Rectal smooth muscle tissue (tissue), 1 donor: Measurements from ENCODE around the gene XYLT1.

ENCODE experiments used
- H3K27ac ChIP-seq: one replicate; pipeline ENCODE4 v1.7.0; 2013; ENCODE audit warnings: low read depth, low read length, inconsistent platforms
- H3K27me3 ChIP-seq: one replicate; pipeline ENCODE4 v1.7.0; 2013; ENCODE audit warnings: low read length; ENCODE audit not compliant: control insufficient read depth, insufficient read depth
- H3K36me3 ChIP-seq: one replicate; pipeline ENCODE4 v1.7.0; 2013; ENCODE audit warnings: low read length; ENCODE audit not compliant: control insufficient read depth, insufficient read depth
- H3K4me1 ChIP-seq: one replicate; pipeline ENCODE4 v1.7.0; 2013; ENCODE audit warnings: low read length; ENCODE audit not compliant: control insufficient read depth, insufficient read depth
- H3K4me3 ChIP-seq: one replicate; pipeline ENCODE4 v1.7.0; 2013; ENCODE audit warnings: low read length
- H3K9ac ChIP-seq: one replicate; pipeline ENCODE4 v1.7.0; 2013; ENCODE audit warnings: low read length

Gene XYLT1

GRCh38 chr16:17382514-17382913 is 88.2 kb downstream of the XYLT1 start:
- H3K4me3 ChIP-seq, result no peak overlapping the region
- no peak overlapping the region for H3K9ac ChIP-seq
- peak overlapping the region; percentile 84 for H3K27ac ChIP-seq
- no peaks in the 10 kb centered on the region for H3K36me3 ChIP-seq
- H3K27me3 ChIP-seq, result no peaks in the 10 kb centered on the region
- H3K4me1 ChIP-seq, result peaks cover 51% of the 10 kb centered on the region

- H3K4me3 ChIP-seq, result no peak overlapping the region
- H3K4me1 ChIP-seq, result peaks cover 55% of the 10 kb centered on the region
- peak overlapping the region; percentile 84 for H3K27ac ChIP-seq
- no peaks in the 10 kb centered on the region for H3K27me3 ChIP-seq
- H3K9ac ChIP-seq, result no peak overlapping the region
- H3K36me3 ChIP-seq, result no peaks in the 10 kb centered on the region
These were observed 89.0 kb downstream of the XYLT1 start for GRCh38 chr16:17381784-17382183.

- Histone ChIP-seq H3K4me3 (no peak overlapping the region), H3K9ac (no peak overlapping the region), H3K27me3 (no peaks in the 10 kb centered on the region), H3K4me1 (peaks cover 54% of the 10 kb centered on the region), H3K27ac (peak overlapping the region; percentile 61), H3K36me3 (no peaks in the 10 kb centered on the region)
These were observed 90.1 kb downstream of the XYLT1 start for GRCh38 chr16:17380613-17381012.

GRCh38 chr16:17379121-17379571 is 91.6 kb downstream of the XYLT1 start:
- H3K4me3 ChIP-seq, result no peak overlapping the region
- H3K9ac ChIP-seq, result no peak overlapping the region
- H3K4me1 ChIP-seq, result peaks cover 45% of the 10 kb centered on the region
- H3K36me3 ChIP-seq, result no peaks in the 10 kb centered on the region
- no peaks in the 10 kb centered on the region for H3K27me3 ChIP-seq
- peak overlapping the region; percentile 94 for H3K27ac ChIP-seq

DNA sequence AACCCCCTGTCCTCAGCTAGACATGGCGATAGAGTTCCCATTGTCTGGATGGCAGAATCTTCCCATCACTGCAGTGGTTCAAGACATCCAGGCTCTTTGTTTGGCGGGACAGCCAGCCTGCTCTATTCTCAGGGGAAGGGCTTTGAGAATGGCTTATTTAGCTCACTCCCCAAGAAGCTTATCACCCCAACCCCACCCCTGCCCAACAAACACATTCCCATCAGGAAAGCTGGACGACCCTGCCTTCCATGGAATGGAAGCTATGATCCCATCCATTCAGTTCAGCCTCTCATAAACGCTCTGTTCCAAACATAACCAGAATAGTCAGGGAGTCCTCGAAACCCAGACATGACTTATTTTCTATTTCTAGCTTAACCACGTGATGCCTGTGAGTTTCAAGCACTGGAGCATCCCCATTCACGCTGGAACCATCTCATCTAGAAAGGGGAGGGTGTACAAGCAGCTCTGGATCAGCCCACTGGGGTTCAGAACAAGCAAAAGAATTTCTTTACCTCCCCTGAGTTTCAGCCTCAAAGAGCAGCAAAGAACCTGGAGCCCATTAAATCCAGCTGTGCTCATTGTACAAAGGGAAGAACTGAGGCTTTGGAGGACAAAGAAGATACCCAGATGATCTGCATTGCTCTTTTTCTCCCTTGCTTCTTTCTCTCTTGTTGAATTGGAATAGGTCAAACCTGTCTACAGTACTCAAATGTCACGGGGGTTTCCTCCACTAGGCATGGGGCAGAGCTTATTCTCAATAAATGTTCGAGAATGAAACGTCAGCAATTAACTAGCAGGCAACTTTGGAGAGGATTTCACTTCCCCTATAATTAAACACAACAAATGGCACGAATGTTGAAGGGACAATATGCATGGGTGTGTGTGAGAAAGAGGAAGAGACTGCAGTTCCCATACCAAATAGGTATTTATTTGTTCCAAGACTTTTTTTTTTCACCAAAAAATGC is 93.1 kb downstream of the XYLT1 start:
- Histone ChIP-seq H3K4me3 (no peak overlapping the region), H3K27ac (peak overlapping the region; percentile 94), H3K4me1 (peaks cover 36% of the 10 kb centered on the region), H3K9ac (no peak overlapping the region), H3K36me3 (no peaks in the 10 kb centered on the region), H3K27me3 (no peaks in the 10 kb centered on the region)

GRCh38 chr16:17375461-17376304 is 95.1 kb downstream of the XYLT1 start:
- H3K9ac ChIP-seq, result no peak overlapping the region
- H3K27ac ChIP-seq, result peak overlapping the region; percentile 51

GRCh38 chr16:17374668-17375255 is 96.0 kb downstream of the XYLT1 start:
- Histone ChIP-seq H3K27ac (no peak overlapping the region), H3K27me3 (no peaks in the 10 kb centered on the region), H3K36me3 (no peaks in the 10 kb centered on the region), H3K4me1 (peaks cover 25% of the 10 kb centered on the region), H3K4me3 (no peak overlapping the region), H3K9ac (no peak overlapping the region)

More at GRCh38 chr16:17375461-17376304, 95.1 kb downstream of the XYLT1 start:
- H3K4me3 ChIP-seq, result no peak overlapping the region
- H3K27me3 ChIP-seq, result no peaks in the 10 kb centered on the region
- peaks cover 27% of the 10 kb centered on the region for H3K4me1 ChIP-seq
- no peaks in the 10 kb centered on the region for H3K36me3 ChIP-seq

DNA sequence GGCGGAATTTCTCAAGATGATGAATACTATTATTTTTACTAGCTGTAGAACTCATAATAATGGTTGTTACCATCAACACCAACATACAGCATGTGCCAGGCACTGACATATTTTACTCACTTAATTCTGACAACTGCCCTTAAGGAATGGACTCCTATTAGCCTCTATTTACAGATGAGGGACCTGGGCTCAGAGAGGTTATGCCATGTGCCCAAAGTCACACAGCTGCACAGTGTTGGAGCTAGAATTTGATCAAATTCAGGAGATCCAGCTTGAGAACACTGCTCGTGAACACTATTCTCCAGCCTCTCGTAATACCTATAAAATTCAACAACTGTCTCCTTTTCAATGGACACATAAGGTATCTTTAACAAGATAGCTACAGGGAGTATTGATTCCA is 97.2 kb downstream of the XYLT1 start:
- Histone ChIP-seq H3K9ac (no peak overlapping the region), H3K27me3 (no peaks in the 10 kb centered on the region), H3K4me1 (peaks cover 14% of the 10 kb centered on the region), H3K4me3 (no peak overlapping the region), H3K36me3 (no peaks in the 10 kb centered on the region), H3K27ac (no peak overlapping the region)

GRCh38 chr16:17372386-17372785 is 98.4 kb downstream of the XYLT1 start:
- H3K4me3 ChIP-seq, result no peak overlapping the region
- H3K4me1 ChIP-seq, result peaks cover 4% of the 10 kb centered on the region
- H3K27me3 ChIP-seq, result no peaks in the 10 kb centered on the region
- H3K27ac ChIP-seq, result no peak overlapping the region
- H3K36me3 ChIP-seq, result no peaks in the 10 kb centered on the region
- no peak overlapping the region for H3K9ac ChIP-seq

DNA sequence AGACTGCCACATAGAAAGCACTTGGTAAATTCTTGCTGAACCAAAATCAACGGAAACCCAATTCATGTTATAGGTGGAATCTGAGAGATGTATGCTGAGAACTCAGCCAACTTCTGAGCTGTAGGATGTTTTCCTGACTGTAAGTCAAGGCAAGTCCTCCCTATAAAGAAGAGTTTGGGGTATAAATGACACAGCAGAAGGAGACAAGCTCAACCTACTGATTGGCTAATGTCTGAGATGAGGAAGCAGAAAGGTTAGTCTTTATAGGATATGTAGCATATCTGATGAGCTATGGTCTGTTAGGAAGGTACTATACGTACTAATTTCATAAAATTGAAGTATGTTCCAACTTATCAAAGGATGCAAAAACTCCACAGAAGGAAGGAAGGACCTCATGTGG is 99.5 kb downstream of the XYLT1 start:
- Histone ChIP-seq H3K27me3 (no peaks in the 10 kb centered on the region), H3K4me1 (no peaks in the 10 kb centered on the region), H3K36me3 (no peaks in the 10 kb centered on the region), H3K27ac (no peak overlapping the region), H3K9ac (no peak overlapping the region), H3K4me3 (no peak overlapping the region)

DNA sequence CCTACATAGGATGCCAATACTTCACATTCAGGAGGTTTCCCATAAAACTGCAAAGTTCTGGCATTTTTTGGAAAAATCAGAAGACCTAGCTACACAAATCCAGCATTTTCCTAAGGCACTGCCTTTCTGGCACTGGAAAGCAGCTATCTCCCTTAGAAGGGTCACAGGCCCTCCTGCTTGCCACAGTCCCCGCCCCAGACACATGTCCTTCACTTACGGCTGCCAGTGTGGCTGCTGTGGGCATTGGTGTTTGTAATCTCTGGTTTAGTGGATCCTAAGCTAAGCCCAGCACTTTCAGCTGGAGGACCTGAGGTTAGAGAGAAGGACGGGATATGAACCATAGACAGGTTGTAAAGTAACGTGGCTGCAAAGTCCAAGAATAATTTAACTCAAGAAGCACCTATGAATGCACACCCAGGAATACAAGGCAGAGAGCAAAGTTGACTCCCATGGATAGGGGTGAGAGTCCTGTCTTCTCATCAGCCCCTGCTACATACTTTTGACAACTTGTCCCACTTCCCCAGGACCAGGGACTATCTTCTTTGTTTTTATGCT is 100.0 kb downstream of the XYLT1 start:
- Histone ChIP-seq H3K27ac (no peak overlapping the region), H3K4me1 (no peaks in the 10 kb centered on the region), H3K4me3 (no peak overlapping the region), H3K9ac (no peak overlapping the region), H3K36me3 (no peaks in the 10 kb centered on the region), H3K27me3 (no peaks in the 10 kb centered on the region)

- Histone ChIP-seq H3K4me1 (no peaks in the 10 kb centered on the region), H3K4me3 (peak overlapping the region; percentile 17), H3K27ac (no peak overlapping the region)
These were observed 100.5 kb downstream of the XYLT1 start for GRCh38 chr16:17370223-17370707.

More at GRCh38 chr16:17370223-17370707, 100.5 kb downstream of the XYLT1 start:
- H3K9ac ChIP-seq, result no peak overlapping the region
- H3K36me3 ChIP-seq, result no peaks in the 10 kb centered on the region
- no peaks in the 10 kb centered on the region for H3K27me3 ChIP-seq
